GM18909 (cell line): Measurements from ENCODE around the gene TGIF1.
"Not testable (repeated sequence)": the region's sequence is repeated elsewhere in the genome, so short reads cannot be mapped to it uniquely, and the experiment has no call there.

Experiments
- ATAC-seq: cut with Tn5 transposase; IDR thresholded peaks from one replicate; pipeline ENCODE4 v1.9.1; 2021; ENCODE audit warnings: mild to moderate bottlenecking; ENCODE audit not compliant: unreplicated experiment, poor library complexity

Gene TGIF1

GRCh38 chr18:3454365-3455089 is 4.6 kb downstream of the TGIF1 start:
- ATAC-seq: no peak

GRCh38 chr18:3455090-3455635 is 5.2 kb downstream of the TGIF1 start:
- no peak for ATAC-seq

GRCh38 chr18:3455907-3456685 is 6.1 kb downstream of the TGIF1 start:
- no peak for ATAC-seq

- no peak for ATAC-seq
These were observed 6.7 kb downstream of the TGIF1 start for GRCh38 chr18:3456686-3457069.

- ATAC-seq: no peak
These were observed 7.3 kb downstream of the TGIF1 start for GRCh38 chr18:3457261-3457724.

- ATAC-seq: no peak
These were observed 8.4 kb downstream of the TGIF1 start for GRCh38 chr18:3458378-3458777.

GRCh38 chr18:3458952-3459853 is 9.2 kb downstream of the TGIF1 start:
- no peak for ATAC-seq

GRCh38 chr18:3460823-3461398 is 10.9 kb downstream of the TGIF1 start:
- ATAC-seq: no peak

GRCh38 chr18:3461704-3462103 is 11.7 kb downstream of the TGIF1 start:
- ATAC-seq: no peak

- no peak for ATAC-seq
These were observed 13.1 kb downstream of the TGIF1 start for GRCh38 chr18:3463051-3463450.

GRCh38 chr18:3466045-3466444 is 16.1 kb downstream of the TGIF1 start:
- ATAC-seq: no peak

GRCh38 chr18:3466872-3467271 is 16.9 kb downstream of the TGIF1 start:
- ATAC-seq: no peak

- ATAC-seq: no peak
These were observed 18.2 kb downstream of the TGIF1 start for GRCh38 chr18:3468066-3468705.

- ATAC-seq: no peak
These were observed 18.9 kb downstream of the TGIF1 start for GRCh38 chr18:3468833-3469232.

GRCh38 chr18:3471141-3471648 is 21.2 kb downstream of the TGIF1 start:
- ATAC-seq: no peak

GRCh38 chr18:3472121-3472520 is 22.1 kb downstream of the TGIF1 start:
- not testable (repeated sequence) for ATAC-seq

GRCh38 chr18:3472681-3473544 is 22.9 kb downstream of the TGIF1 start:
- peak; percentile 98 for ATAC-seq

GRCh38 chr18:3478262-3478978 is 28.4 kb downstream of the TGIF1 start:
- ATAC-seq: no peak
